WTC11 (cell line): ENCODE results near the gene POLDIP3. TPM values are rescaled to one million over a fixed set of nuclear protein-coding genes. Genes with fewer than 3 reads are reported as not detected.

Experiments
- ATF1 ChIP-seq: sonication (generic); formaldehyde crosslinking; IDR thresholded peaks from 2 replicates; pipeline ENCODE4 v1.8.1; 2023; ENCODE audit warnings: mild to moderate bottlenecking, moderate library complexity, missing genetic modification reagents
- CBFB ChIP-seq: sonication (generic); formaldehyde crosslinking; IDR thresholded peaks from 2 replicates; pipeline ENCODE4 v1.8.1; 2022; ENCODE audit warnings: mild to moderate bottlenecking, low read depth, missing genetic modification reagents
- CREB1 ChIP-seq: sonication (generic); formaldehyde crosslinking; IDR thresholded peaks from 2 replicates; pipeline ENCODE4 v1.8.0; 2023; ENCODE audit warnings: mild to moderate bottlenecking, missing genetic modification reagents
- ELF4 ChIP-seq: sonication (generic); formaldehyde crosslinking; IDR thresholded peaks from 2 replicates; pipeline ENCODE4 v1.8.1; 2022; ENCODE audit warnings: low read depth, mild to moderate bottlenecking, moderate library complexity, missing genetic modification reagents
- EMX1 ChIP-seq: fragments of 250-450 bp; sonication (Bioruptor Pico); IDR thresholded peaks from 2 replicates; pipeline ENCODE4 v1.8.0; 2021; ENCODE audit warnings: mild to moderate bottlenecking
- ESRRA ChIP-seq: sonication (generic); formaldehyde crosslinking; IDR thresholded peaks from 2 replicates; pipeline ENCODE4 v1.8.1; 2022; ENCODE audit warnings: mild to moderate bottlenecking, missing genetic modification reagents, borderline replicate concordance
- GTF2I ChIP-seq: fragments of 250-450 bp; sonication (Bioruptor Pico); conservative IDR thresholded peaks from 2 replicates; pipeline ENCODE4 v1.4.0; 2021; ENCODE audit warnings: mild to moderate bottlenecking
- MYBL2 ChIP-seq: sonication (generic); formaldehyde crosslinking; IDR thresholded peaks from 2 replicates; pipeline ENCODE4 v1.8.1; 2023; ENCODE audit warnings: mild to moderate bottlenecking, moderate library complexity, missing genetic modification reagents
- NFATC4 ChIP-seq: fragments of 250-450 bp; sonication (Bioruptor Pico); IDR thresholded peaks from 2 replicates; pipeline ENCODE4 v1.9.0; 2021; ENCODE audit warnings: mild to moderate bottlenecking
- NFE2L1 ChIP-seq: sonication (generic); formaldehyde crosslinking; IDR thresholded peaks from 2 replicates; pipeline ENCODE4 v1.8.1; 2023; ENCODE audit warnings: missing genetic modification reagents
- OVOL2 ChIP-seq: fragments of 250-450 bp; sonication (Bioruptor Pico); IDR thresholded peaks from 2 replicates; pipeline ENCODE4 v1.9.0; 2021; ENCODE audit warnings: mild to moderate bottlenecking, borderline replicate concordance
- RELA ChIP-seq: sonication (generic); formaldehyde crosslinking; IDR thresholded peaks from 2 replicates; pipeline ENCODE4 v1.8.1; 2022; ENCODE audit warnings: missing genetic modification reagents, mild to moderate bottlenecking, borderline replicate concordance
- RORB ChIP-seq: fragments of 250-450 bp; sonication (Bioruptor Pico); IDR thresholded peaks from 2 replicates; pipeline ENCODE4 v1.9.0; 2021; ENCODE audit warnings: mild to moderate bottlenecking
- SMAD3 ChIP-seq: sonication (generic); formaldehyde crosslinking; IDR thresholded peaks from 2 replicates; pipeline ENCODE4 v1.8.0; 2022; ENCODE audit warnings: missing genetic modification reagents, mild to moderate bottlenecking, borderline replicate concordance
- SMAD4 ChIP-seq: sonication (generic); formaldehyde crosslinking; IDR thresholded peaks from 2 replicates; pipeline ENCODE4 v1.8.0; 2022; ENCODE audit warnings: mild to moderate bottlenecking, missing genetic modification reagents
- TEAD1 ChIP-seq: sonication (generic); formaldehyde crosslinking; IDR thresholded peaks from 2 replicates; pipeline ENCODE4 v1.8.0; 2022; ENCODE audit warnings: mild to moderate bottlenecking, missing genetic modification reagents
- TEAD4 ChIP-seq: sonication (generic); formaldehyde crosslinking; IDR thresholded peaks from 2 replicates; pipeline ENCODE4 v1.8.0; 2022; ENCODE audit warnings: mild to moderate bottlenecking, missing genetic modification reagents
- TP53 ChIP-seq: sonication (generic); formaldehyde crosslinking; IDR thresholded peaks from 2 replicates; pipeline ENCODE4 v1.8.1; 2023; ENCODE audit warnings: mild to moderate bottlenecking, missing genetic modification reagents
- ZBTB21 ChIP-seq: sonication (generic); formaldehyde crosslinking; IDR thresholded peaks from 2 replicates; pipeline ENCODE4 v1.8.1; 2023; ENCODE audit warnings: mild to moderate bottlenecking, missing genetic modification reagents, borderline replicate concordance
- ZNF219 ChIP-seq: sonication (generic); formaldehyde crosslinking; IDR thresholded peaks from 2 replicates; pipeline ENCODE4 v1.8.0; 2023; ENCODE audit warnings: missing genetic modification reagents, mild to moderate bottlenecking, borderline replicate concordance
- ZNF396 ChIP-seq: fragments of 250-450 bp; sonication (Bioruptor Pico); IDR thresholded peaks from 2 replicates; pipeline ENCODE4 v1.8.0; 2021; ENCODE audit warnings: mild to moderate bottlenecking, moderate library complexity, borderline replicate concordance
- ZNF416 ChIP-seq: fragments of 250-450 bp; sonication (Bioruptor Pico); IDR thresholded peaks from 2 replicates; pipeline ENCODE4 v1.9.0; 2021; ENCODE audit warnings: mild to moderate bottlenecking, inconsistent platforms
- total RNA-seq: library from RNA; stranded (reverse); gene quantifications from 3 replicates; pipeline ENCODE4 v1.2.3, GENCODE V29; 2021
- TF ChIP-seq, protein P1 (sequence below): sonication (generic); formaldehyde crosslinking; IDR thresholded peaks from 2 replicates; pipeline ENCODE4 v1.8.1; 2022; ENCODE audit warnings: low read depth, mild to moderate bottlenecking, moderate library complexity, missing genetic modification reagents, borderline replicate concordance
- TF ChIP-seq, protein P2 (sequence below): fragments of 250-450 bp; sonication (Bioruptor Pico); IDR thresholded peaks from 2 replicates; pipeline ENCODE4 v1.9.0; 2021; ENCODE audit warnings: mild to moderate bottlenecking
- TF ChIP-seq, protein P3 (sequence below): fragments of 200-600 bp; IDR thresholded peaks from 2 replicates; pipeline ENCODE4 v1.8.0; 2022; ENCODE audit warnings: antibody characterized with exemption
- TF ChIP-seq, protein P4 (sequence below): sonication (generic); formaldehyde crosslinking; IDR thresholded peaks from 2 replicates; pipeline ENCODE4 v1.8.1; 2023; ENCODE audit warnings: mild to moderate bottlenecking, missing genetic modification reagents, moderate library complexity
- TF ChIP-seq, protein P5 (sequence below): fragments of 250-450 bp; sonication (Bioruptor Pico); IDR thresholded peaks from 2 replicates; pipeline ENCODE4 v1.9.0; 2021; ENCODE audit warnings: moderate library complexity, mild to moderate bottlenecking, inconsistent platforms, borderline replicate concordance
- TF ChIP-seq, protein P6 (sequence below): sonication (generic); formaldehyde crosslinking; IDR thresholded peaks from 2 replicates; pipeline ENCODE4 v1.8.1; 2023; ENCODE audit warnings: mild to moderate bottlenecking, missing genetic modification reagents
- TF ChIP-seq, protein P7 (sequence below): sonication (generic); formaldehyde crosslinking; IDR thresholded peaks from 2 replicates; pipeline ENCODE4 v1.8.0; 2022; ENCODE audit warnings: mild to moderate bottlenecking, missing genetic modification reagents

The POLDIP3 gene
- total RNA-seq, 1 experiment from 2014 or later = 73.2 TPM

DNA sequence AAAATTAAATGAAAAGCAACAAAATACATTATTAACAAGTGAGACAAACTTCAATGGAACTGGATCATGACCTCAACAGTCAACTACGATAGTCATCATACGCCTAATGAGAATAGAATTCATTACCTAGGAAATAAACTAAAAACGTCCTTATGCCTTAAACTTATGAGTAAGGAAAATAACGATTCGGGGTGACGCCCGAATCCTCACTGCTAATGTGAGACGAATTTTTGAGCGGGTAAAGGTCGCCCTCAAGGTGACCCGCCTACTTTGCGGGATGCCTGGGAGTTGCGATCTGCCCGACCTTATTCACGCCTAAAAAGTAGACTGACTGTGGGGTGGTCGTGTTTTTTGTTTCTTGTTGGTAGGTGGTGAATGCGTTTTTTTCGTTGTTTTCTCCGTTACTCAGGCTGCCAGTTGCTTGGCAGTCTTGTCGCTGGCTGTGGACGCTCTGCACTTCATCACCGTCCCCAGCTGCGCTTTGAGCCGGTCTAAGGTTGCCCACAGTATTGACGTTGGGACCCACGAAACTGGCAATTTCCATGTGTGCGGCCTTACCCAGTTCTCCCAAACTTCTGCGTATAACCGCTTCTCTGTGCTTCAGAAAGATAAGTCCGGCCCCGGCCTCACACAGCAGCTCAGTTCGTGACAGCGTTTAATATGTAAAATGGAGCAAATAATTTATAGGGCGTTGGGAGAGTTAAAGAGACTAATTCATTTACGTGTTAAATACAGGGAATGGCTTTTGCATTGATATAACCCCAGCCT lies 593 bp upstream of the POLDIP3 start (continued):
- TF ChIP-seq, protein P1, sequence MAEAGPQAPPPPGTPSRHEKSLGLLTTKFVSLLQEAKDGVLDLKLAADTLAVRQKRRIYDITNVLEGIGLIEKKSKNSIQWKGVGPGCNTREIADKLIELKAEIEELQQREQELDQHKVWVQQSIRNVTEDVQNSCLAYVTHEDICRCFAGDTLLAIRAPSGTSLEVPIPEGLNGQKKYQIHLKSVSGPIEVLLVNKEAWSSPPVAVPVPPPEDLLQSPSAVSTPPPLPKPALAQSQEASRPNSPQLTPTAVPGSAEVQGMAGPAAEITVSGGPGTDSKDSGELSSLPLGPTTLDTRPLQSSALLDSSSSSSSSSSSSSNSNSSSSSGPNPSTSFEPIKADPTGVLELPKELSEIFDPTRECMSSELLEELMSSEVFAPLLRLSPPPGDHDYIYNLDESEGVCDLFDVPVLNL = 0 out of 2 replicates have a peak, but pooled peaks have one; percentile 66
- TF ChIP-seq, protein P2, sequence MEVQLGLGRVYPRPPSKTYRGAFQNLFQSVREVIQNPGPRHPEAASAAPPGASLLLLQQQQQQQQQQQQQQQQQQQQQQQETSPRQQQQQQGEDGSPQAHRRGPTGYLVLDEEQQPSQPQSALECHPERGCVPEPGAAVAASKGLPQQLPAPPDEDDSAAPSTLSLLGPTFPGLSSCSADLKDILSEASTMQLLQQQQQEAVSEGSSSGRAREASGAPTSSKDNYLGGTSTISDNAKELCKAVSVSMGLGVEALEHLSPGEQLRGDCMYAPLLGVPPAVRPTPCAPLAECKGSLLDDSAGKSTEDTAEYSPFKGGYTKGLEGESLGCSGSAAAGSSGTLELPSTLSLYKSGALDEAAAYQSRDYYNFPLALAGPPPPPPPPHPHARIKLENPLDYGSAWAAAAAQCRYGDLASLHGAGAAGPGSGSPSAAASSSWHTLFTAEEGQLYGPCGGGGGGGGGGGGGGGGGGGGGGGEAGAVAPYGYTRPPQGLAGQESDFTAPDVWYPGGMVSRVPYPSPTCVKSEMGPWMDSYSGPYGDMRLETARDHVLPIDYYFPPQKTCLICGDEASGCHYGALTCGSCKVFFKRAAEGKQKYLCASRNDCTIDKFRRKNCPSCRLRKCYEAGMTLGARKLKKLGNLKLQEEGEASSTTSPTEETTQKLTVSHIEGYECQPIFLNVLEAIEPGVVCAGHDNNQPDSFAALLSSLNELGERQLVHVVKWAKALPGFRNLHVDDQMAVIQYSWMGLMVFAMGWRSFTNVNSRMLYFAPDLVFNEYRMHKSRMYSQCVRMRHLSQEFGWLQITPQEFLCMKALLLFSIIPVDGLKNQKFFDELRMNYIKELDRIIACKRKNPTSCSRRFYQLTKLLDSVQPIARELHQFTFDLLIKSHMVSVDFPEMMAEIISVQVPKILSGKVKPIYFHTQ (CRISPR knock-in tag) = peak; percentile 99
- TF ChIP-seq SMAD4 = peak; percentile 88
- peak; percentile 43; the same call in 1 of the 2 replicates for TF ChIP-seq CBFB (CRISPR knock-in tag)
- TF ChIP-seq TEAD1 (CRISPR knock-in tag) = peak; percentile 99
- TF ChIP-seq, protein P3, sequence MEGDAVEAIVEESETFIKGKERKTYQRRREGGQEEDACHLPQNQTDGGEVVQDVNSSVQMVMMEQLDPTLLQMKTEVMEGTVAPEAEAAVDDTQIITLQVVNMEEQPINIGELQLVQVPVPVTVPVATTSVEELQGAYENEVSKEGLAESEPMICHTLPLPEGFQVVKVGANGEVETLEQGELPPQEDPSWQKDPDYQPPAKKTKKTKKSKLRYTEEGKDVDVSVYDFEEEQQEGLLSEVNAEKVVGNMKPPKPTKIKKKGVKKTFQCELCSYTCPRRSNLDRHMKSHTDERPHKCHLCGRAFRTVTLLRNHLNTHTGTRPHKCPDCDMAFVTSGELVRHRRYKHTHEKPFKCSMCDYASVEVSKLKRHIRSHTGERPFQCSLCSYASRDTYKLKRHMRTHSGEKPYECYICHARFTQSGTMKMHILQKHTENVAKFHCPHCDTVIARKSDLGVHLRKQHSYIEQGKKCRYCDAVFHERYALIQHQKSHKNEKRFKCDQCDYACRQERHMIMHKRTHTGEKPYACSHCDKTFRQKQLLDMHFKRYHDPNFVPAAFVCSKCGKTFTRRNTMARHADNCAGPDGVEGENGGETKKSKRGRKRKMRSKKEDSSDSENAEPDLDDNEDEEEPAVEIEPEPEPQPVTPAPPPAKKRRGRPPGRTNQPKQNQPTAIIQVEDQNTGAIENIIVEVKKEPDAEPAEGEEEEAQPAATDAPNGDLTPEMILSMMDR = no peak
- peak; percentile 97 for TF ChIP-seq RORB (CRISPR knock-in tag)
- peak; percentile 87 for TF ChIP-seq RELA
- no peak for TF ChIP-seq GTF2I (CRISPR knock-in tag)
- TF ChIP-seq NFATC4 = peak; percentile 100
- TF ChIP-seq ZNF416 = peak; percentile 99
- peak; percentile 87 for TF ChIP-seq ZNF219
- peak; percentile 85 for TF ChIP-seq ZBTB21 (CRISPR knock-in tag)
- peak; percentile 96 for TF ChIP-seq NFE2L1 (CRISPR knock-in tag)
- TF ChIP-seq CREB1 (CRISPR knock-in tag) = peak; percentile 90; the same call in 1 of the 2 replicates
- peak; percentile 93; the same call in 1 of the 2 replicates for TF ChIP-seq OVOL2
- TF ChIP-seq ESRRA (CRISPR knock-in tag) = peak; percentile 95
- TF ChIP-seq, protein P4, sequence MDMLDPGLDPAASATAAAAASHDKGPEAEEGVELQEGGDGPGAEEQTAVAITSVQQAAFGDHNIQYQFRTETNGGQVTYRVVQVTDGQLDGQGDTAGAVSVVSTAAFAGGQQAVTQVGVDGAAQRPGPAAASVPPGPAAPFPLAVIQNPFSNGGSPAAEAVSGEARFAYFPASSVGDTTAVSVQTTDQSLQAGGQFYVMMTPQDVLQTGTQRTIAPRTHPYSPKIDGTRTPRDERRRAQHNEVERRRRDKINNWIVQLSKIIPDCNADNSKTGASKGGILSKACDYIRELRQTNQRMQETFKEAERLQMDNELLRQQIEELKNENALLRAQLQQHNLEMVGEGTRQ (CRISPR knock-in tag) = 0 out of 2 replicates have a peak, but pooled peaks have one; percentile 48
- TF ChIP-seq, protein P5, sequence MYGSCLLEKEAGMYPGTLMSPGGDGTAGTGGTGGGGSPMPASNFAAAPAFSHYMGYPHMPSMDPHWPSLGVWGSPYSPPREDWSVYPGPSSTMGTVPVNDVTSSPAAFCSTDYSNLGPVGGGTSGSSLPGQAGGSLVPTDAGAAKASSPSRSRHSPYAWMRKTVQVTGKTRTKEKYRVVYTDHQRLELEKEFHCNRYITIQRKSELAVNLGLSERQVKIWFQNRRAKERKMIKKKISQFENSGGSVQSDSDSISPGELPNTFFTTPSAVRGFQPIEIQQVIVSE (CRISPR knock-in tag) = peak; percentile 97
- peak; percentile 97 for TF ChIP-seq SMAD3 (CRISPR knock-in tag)
- TF ChIP-seq, protein P6, sequence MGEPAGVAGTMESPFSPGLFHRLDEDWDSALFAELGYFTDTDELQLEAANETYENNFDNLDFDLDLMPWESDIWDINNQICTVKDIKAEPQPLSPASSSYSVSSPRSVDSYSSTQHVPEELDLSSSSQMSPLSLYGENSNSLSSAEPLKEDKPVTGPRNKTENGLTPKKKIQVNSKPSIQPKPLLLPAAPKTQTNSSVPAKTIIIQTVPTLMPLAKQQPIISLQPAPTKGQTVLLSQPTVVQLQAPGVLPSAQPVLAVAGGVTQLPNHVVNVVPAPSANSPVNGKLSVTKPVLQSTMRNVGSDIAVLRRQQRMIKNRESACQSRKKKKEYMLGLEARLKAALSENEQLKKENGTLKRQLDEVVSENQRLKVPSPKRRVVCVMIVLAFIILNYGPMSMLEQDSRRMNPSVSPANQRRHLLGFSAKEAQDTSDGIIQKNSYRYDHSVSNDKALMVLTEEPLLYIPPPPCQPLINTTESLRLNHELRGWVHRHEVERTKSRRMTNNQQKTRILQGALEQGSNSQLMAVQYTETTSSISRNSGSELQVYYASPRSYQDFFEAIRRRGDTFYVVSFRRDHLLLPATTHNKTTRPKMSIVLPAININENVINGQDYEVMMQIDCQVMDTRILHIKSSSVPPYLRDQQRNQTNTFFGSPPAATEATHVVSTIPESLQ (CRISPR knock-in tag) = peak; percentile 58; the same call in 1 of the 2 replicates
- TF ChIP-seq, protein P7, sequence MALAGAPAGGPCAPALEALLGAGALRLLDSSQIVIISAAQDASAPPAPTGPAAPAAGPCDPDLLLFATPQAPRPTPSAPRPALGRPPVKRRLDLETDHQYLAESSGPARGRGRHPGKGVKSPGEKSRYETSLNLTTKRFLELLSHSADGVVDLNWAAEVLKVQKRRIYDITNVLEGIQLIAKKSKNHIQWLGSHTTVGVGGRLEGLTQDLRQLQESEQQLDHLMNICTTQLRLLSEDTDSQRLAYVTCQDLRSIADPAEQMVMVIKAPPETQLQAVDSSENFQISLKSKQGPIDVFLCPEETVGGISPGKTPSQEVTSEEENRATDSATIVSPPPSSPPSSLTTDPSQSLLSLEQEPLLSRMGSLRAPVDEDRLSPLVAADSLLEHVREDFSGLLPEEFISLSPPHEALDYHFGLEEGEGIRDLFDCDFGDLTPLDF (CRISPR knock-in tag) = peak; percentile 94
- TF ChIP-seq TP53 (CRISPR knock-in tag) = peak; percentile 94
- no peak; the same call in 1 of the 2 replicates for TF ChIP-seq ELF4 (CRISPR knock-in tag)
- no peak for TF ChIP-seq ZNF396 (CRISPR knock-in tag)
- peak; percentile 100 for TF ChIP-seq EMX1
- peak; percentile 96 for TF ChIP-seq TEAD4 (CRISPR knock-in tag)
- peak; percentile 83 for TF ChIP-seq ATF1 (CRISPR knock-in tag)
- TF ChIP-seq MYBL2 (CRISPR knock-in tag) = peak; percentile 79; the same call in 1 of the 2 replicates
